GM18951 (cell line): ENCODE measurements around the gene SNRNP35.
"Not testable (repeated sequence)": the region's sequence is repeated elsewhere in the genome, so short reads cannot be mapped to it uniquely, and the experiment has no call there.

ENCODE experiments used
- POLR2A ChIP-seq: IDR thresholded peaks from 4 replicates; pipeline ENCODE4 v1.6.1; 2011; ENCODE audit warnings: mild to moderate bottlenecking; ENCODE audit not compliant: insufficient read length, insufficient read depth; ENCODE audit errors: extremely low read depth
- in situ Hi-C: fragments of 300-500 bp; cut with MboI; formaldehyde crosslinking; loops from one replicate; pipeline ENCODE4 v1.12.0; 2022; ENCODE audit warnings: low sequenced_read_pairs, mixed read lengths, inconsistent platforms; ENCODE audit not compliant: unreplicated experiment

The SNRNP35 gene

GRCh38 chr12:123441523-123442164 lies 16.3 kb upstream of the SNRNP35 start:
- in situ Hi-C loops = no loop called here
- TF ChIP-seq POLR2A = no peak

GRCh38 chr12:123442774-123443173 lies 15.2 kb upstream of the SNRNP35 start:
- no peak for TF ChIP-seq POLR2A
- in situ Hi-C loops = no loop called here

GRCh38 chr12:123444092-123445026 lies 13.6 kb upstream of the SNRNP35 start:
- TF ChIP-seq POLR2A = no peak
- in situ Hi-C loops = no loop called here

DNA sequence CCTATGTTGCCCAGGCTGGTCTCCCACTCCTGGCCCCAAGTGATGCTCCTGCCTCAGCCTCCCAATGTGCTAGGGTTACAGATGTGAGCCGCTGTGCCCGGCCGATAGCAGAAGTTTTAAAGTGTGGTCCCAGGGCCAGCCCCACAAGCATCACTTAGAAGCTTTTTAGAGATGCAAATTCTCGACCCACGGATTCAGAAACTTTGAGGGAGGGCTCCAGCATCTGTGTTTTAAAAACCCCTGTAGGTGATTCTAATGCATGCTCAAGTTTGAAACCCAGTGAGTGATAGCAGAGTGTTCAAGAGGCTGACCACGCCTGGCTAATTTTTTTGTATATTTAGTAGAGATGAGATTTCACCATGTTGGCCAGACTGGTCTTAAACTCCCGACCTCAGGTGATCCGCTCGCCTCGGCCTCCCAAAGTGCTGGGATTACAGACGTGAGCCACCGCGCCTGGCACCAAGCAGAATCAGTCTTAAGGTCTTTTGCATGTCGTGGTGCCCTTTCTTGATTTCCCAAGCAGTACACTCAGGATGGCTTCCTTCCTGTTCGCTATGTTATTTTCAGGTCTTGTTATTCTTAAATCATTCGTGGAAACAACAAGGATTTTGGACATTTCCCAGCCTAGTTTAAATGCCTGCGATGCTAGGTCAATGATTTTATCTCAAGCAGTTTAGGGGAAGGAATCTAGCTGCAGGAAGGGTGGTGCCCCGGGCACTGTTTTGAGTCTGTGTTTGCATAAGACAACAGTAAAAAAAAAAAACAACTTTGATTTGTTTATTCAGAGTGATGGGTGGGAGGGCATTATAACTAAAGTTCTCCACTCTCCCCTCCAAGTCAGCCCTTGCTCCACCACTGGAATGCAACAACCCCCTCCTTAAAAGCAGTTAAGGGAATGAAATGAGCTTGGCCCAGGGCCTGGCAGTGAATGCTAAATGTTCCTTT lies 12.3 kb upstream of the SNRNP35 start:
- TF ChIP-seq POLR2A = no peak
- in situ Hi-C loops = no loop called here

- in situ Hi-C loops = no loop called here
- TF ChIP-seq POLR2A = no peak
These were observed 11.6 kb upstream of the SNRNP35 start for GRCh38 chr12:123446333-123446713.

DNA sequence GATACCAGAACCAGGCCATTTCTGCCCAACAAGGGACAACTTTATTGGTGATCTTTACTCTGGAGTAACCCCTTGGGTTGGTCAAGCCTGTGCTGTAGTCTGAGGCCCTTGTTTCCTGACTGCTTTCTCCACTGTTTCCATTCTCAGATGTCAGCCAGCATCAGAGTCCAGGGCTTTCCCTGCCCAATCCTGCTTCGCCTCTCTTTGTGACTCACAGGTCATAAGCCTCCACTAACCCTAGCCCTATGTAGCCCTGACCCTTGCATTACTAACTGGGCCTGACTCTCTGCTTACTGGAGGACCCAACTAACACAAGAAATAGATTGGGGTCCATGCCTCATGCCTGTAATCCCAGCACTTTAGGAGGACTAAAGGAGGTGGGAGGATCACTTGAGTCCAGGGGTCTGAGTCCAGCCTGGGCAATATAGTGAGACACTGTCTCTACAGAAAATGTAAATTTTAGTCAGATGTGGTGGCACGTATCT lies 8.6 kb upstream of the SNRNP35 start:
- TF ChIP-seq POLR2A = no peak
- in situ Hi-C loops = no loop called here

- TF ChIP-seq POLR2A = no peak
- in situ Hi-C loops = no loop called here
These were observed 8.1 kb upstream of the SNRNP35 start for GRCh38 chr12:123449856-123450255.

DNA sequence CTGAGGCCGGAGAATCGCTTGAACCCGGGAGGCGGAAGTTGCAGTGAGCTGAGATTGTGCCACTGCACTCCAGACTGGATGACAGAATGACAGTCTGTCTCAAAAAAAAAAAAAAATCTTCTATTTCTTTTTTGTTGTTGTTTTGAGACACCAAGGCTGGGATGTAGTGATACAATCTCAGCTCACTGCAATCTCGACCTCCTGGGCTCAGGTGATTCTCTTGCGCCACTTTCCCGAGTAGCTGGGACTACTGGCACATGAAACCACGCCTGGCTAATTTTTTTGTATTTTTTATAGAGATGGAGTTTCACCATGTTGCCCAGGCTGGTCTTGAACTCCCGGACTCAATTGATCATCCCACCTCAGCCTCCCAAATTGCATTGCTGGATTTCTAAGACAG lies 7.3 kb upstream of the SNRNP35 start:
- TF ChIP-seq POLR2A = no peak
- in situ Hi-C loops = no loop called here

GRCh38 chr12:123452276-123452550 lies 5.7 kb upstream of the SNRNP35 start:
- in situ Hi-C loops = not testable (repeated sequence)

- in situ Hi-C loops = no loop called here
- no peak for TF ChIP-seq POLR2A
These were observed 4.8 kb upstream of the SNRNP35 start for GRCh38 chr12:123453165-123453564.

DNA sequence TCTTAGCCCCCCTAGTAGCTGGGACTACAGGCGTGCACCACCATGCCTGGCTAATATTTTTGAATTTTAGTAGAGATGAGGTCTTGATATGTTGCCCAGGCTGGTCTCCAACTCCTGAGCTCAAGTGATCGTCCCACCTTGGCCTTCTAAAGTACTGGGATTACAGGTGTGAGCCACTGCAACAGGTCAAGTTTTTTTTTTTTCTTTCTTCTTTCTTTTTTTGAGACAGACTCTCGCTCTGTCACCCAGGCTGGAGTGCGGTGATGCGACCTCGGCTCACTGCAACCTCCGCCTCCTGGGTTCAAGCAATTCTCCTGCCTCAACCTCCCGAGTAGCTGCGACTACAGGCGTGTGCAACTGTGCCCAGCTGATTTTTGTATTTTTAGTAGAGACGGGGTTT lies 5.2 kb downstream of the SNRNP35 start:
- in situ Hi-C loops = not testable (repeated sequence)

- in situ Hi-C loops = no loop called here
- TF ChIP-seq POLR2A = no peak
These were observed 7.1 kb downstream of the SNRNP35 start for GRCh38 chr12:123465084-123465483.

DNA sequence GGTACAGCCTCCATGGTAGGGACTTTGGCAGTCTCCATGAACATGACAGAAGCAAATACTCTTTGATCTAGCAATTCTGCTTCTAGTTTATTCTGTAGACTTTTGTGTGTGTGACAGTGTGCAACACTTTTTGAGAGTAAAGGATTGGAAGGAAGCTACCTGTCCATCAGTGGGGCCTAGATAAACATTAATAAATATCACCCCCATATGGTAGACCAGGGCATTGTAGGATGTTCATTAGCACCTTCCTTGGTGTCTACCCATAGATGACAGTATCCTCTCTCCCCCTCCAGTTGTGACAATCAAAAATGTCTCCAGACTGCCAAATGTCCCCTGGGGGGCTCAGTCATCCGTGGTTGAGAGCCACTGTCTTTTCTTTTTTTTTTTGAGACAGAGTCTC lies 10.8 kb downstream of the SNRNP35 start:
- no peak for TF ChIP-seq POLR2A
- in situ Hi-C loops = no loop called here
